WI38 (cell line): ENCODE results near the gene AK5.

ENCODE experiments used
- H3K4me3 ChIP-seq: 2 replicates; pipeline ENCODE4 v1.5.1; 2011; ENCODE audit warnings: low read depth, mild to moderate bottlenecking, control low read depth, low read length
- TF ChIP-seq, protein P1 (sequence below): IDR thresholded peaks from 2 replicates; pipeline ENCODE4 v1.5.1; 2012; ENCODE audit warnings: low read depth, mild to moderate bottlenecking, control low read depth, low read length

The AK5 gene

DNA sequence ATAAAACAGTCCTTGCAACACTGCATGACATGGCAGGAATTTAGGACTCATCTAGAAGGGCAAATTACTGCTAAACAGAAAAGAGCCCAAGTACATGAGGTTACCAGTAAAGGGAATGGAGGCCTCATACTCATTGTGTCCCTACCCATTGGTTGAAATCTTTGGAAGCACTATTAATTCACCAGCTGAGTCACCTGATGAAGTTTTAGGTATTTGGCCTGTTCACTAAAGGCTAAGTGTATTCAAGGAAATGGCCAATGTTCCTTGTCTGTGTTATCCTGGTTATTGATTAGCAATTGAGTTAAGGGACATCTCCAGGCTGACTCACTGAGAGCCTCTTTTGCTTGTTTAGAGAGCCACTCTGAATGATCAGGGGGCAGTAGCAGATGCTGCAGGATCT, 212.2 kb downstream of the AK5 start:
- TF ChIP-seq, protein P1, sequence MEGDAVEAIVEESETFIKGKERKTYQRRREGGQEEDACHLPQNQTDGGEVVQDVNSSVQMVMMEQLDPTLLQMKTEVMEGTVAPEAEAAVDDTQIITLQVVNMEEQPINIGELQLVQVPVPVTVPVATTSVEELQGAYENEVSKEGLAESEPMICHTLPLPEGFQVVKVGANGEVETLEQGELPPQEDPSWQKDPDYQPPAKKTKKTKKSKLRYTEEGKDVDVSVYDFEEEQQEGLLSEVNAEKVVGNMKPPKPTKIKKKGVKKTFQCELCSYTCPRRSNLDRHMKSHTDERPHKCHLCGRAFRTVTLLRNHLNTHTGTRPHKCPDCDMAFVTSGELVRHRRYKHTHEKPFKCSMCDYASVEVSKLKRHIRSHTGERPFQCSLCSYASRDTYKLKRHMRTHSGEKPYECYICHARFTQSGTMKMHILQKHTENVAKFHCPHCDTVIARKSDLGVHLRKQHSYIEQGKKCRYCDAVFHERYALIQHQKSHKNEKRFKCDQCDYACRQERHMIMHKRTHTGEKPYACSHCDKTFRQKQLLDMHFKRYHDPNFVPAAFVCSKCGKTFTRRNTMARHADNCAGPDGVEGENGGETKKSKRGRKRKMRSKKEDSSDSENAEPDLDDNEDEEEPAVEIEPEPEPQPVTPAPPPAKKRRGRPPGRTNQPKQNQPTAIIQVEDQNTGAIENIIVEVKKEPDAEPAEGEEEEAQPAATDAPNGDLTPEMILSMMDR: no peak
- no peak overlapping the region for H3K4me3 ChIP-seq

DNA sequence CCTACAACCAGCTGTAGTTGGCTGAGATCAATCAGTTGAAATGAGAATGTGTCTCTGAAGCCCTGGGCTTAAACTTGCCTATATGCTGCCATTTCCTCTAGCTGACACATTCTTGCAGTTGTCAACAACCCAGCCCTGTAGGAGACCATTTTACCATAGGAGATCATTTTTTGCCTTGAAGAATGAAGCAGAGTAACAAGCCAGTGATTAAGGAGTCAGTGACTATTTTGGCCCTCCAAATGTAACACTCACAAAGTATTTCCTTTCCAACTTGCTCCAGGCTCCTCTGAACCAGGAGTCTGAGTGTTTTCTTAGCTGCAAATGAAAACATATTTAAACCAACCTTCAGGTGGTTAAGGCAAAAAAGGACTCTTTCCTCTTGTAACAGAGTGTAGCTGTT, 217.1 kb downstream of the AK5 start:
- TF ChIP-seq, protein P1: no peak
- H3K4me3 ChIP-seq: no peak overlapping the region

DNA sequence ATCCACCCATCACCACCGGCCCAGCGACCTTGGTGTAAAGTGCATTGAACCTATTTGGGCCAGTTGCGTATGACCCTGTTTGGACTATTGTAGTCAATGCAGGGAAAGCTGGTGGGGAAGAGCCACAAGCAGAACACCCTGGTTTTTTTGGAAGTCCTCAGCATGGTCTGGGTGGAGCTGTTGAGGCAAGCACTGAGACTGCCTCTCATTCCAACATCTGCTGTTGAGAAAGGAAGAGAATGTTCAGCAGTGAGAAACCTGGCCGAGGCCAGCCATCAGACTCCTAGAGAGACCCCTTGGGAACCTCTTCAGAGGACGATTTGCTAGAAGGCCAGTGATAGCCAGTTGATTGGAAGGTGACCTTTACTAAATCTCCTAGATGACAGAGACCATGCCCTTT, 217.6 kb downstream of the AK5 start:
- TF ChIP-seq, protein P1: no peak
- H3K4me3 ChIP-seq: no peak overlapping the region

- TF ChIP-seq, protein P1: no peak
Measured at GRCh38 chr1:77504986-77505385, 223.2 kb downstream of the AK5 start.

GRCh38 chr1:77506771-77507170, 225.0 kb downstream of the AK5 start:
- H3K4me3 ChIP-seq: no peak overlapping the region
- TF ChIP-seq, protein P1: no peak

More at GRCh38 chr1:77504986-77505385, 223.2 kb downstream of the AK5 start:
- no peak overlapping the region for H3K4me3 ChIP-seq

GRCh38 chr1:77509051-77509492, 227.3 kb downstream of the AK5 start:
- TF ChIP-seq, protein P1: no peak
- no peak overlapping the region for H3K4me3 ChIP-seq

DNA sequence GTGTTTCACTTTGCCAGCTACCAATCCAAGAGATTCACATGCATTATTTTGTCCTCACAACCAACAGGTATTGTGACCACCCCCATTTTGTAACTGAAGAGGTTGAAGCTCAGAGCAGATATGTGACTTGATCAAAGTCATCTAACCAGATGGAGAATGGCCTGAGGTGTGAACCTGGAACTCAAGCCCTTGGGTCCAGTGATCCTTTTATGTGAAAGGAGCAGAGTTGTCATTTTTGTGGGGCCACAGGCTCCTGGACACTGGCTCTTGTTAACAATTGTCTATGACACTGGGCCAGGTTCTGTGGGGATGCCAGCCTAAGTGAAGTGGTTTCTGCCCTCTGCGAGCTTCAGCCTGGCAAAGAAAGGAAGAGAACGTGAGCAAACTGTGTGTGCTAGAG, 228.1 kb downstream of the AK5 start:
- TF ChIP-seq, protein P1: no peak
- no peak overlapping the region for H3K4me3 ChIP-seq
